Measurements from ENCODE around the gene ZNF423.

ZNF423 gene

GRCh38 chr16:49867796-49868668 is 12.1 kb upstream of the ZNF423 start:
- no peak for DNase-seq

GRCh38 chr16:49867234-49867633 is 11.3 kb upstream of the ZNF423 start:
- no peak for DNase-seq

- DNase-seq: no peak
These were observed 10.7 kb upstream of the ZNF423 start for GRCh38 chr16:49866595-49867071.

GRCh38 chr16:49862694-49863093 is 6.8 kb upstream of the ZNF423 start:
- DNase-seq: no peak

- no peak for DNase-seq
These were observed 5.4 kb upstream of the ZNF423 start for GRCh38 chr16:49861299-49861698.

- no peak for DNase-seq
These were observed 4.7 kb upstream of the ZNF423 start for GRCh38 chr16:49860593-49860992.

- no peak for DNase-seq
These were observed 3.4 kb upstream of the ZNF423 start for GRCh38 chr16:49859125-49859811.

- DNase-seq: no peak
These were observed 2.5 kb upstream of the ZNF423 start for GRCh38 chr16:49858200-49859124.

GRCh38 chr16:49857423-49858181 is 1.7 kb upstream of the ZNF423 start:
- peak; percentile 9 for DNase-seq

- no peak for DNase-seq
These were observed 889 bp upstream of the ZNF423 start for GRCh38 chr16:49856672-49857330.

GRCh38 chr16:49855280-49855821 is 561 bp downstream of the ZNF423 start:
- DNase-seq: no peak

- no peak for DNase-seq
These were observed 1.1 kb downstream of the ZNF423 start for GRCh38 chr16:49854796-49855203.

GRCh38 chr16:49854188-49854795 is 1.6 kb downstream of the ZNF423 start:
- DNase-seq: no peak

- DNase-seq: no peak
These were observed 3.6 kb downstream of the ZNF423 start for GRCh38 chr16:49852279-49852678.

GRCh38 chr16:49851468-49851787 is 4.5 kb downstream of the ZNF423 start:
- no peak for DNase-seq

- DNase-seq: no peak
These were observed 5.1 kb downstream of the ZNF423 start for GRCh38 chr16:49850558-49851467.

GRCh38 chr16:49849754-49850108 is 6.2 kb downstream of the ZNF423 start:
- no peak for DNase-seq

GRCh38 chr16:49849037-49849753 is 6.7 kb downstream of the ZNF423 start:
- DNase-seq: no peak

GRCh38 chr16:49848530-49848929 is 7.4 kb downstream of the ZNF423 start:
- no peak for DNase-seq

Data from GDM1 (cell line).